GM12892 (cell line): ENCODE data around the gene BABAM2.

ENCODE experiments used
- POLR2A ChIP-seq: IDR thresholded peaks from 2 replicates; pipeline ENCODE4 v1.6.1; 2011; ENCODE audit warnings: low read depth, low read length, control low read depth
- POLR2AphosphoS5 ChIP-seq: IDR thresholded peaks from 2 replicates; pipeline ENCODE4 v1.6.1; 2011; ENCODE audit warnings: low read depth, low read length, control low read depth
- TAF1 ChIP-seq: IDR thresholded peaks from 2 replicates; pipeline ENCODE4 v1.6.1; 2011; ENCODE audit warnings: low read depth, mild to moderate bottlenecking, control low read depth, low read length, borderline replicate concordance

GRCh38 chr2:27901234-27901633, 10.7 kb downstream of the BABAM2 start:
- TF ChIP-seq POLR2AphosphoS5 = no peak
- TF ChIP-seq POLR2A = no peak
- TF ChIP-seq TAF1 = no peak
